ENCODE results near the gene SLC16A8.

DNA sequence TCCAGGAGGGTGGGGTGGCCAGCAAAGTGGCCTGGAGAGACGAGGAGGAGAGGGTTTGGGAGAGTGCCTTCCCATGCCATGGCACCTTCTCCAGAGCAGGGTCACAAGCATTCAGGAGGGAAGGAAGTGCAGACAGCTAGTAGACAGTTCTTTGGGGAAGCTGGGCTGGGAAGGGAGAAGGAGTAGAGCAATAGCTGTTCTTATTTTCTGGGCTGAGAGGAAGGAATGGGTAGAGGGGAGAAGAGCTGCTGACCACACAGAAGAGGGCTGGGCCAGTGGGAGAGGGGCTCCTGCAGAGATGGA is 41.5 kb downstream of the SLC16A8 start:
- TF ChIP-seq, protein P1, sequence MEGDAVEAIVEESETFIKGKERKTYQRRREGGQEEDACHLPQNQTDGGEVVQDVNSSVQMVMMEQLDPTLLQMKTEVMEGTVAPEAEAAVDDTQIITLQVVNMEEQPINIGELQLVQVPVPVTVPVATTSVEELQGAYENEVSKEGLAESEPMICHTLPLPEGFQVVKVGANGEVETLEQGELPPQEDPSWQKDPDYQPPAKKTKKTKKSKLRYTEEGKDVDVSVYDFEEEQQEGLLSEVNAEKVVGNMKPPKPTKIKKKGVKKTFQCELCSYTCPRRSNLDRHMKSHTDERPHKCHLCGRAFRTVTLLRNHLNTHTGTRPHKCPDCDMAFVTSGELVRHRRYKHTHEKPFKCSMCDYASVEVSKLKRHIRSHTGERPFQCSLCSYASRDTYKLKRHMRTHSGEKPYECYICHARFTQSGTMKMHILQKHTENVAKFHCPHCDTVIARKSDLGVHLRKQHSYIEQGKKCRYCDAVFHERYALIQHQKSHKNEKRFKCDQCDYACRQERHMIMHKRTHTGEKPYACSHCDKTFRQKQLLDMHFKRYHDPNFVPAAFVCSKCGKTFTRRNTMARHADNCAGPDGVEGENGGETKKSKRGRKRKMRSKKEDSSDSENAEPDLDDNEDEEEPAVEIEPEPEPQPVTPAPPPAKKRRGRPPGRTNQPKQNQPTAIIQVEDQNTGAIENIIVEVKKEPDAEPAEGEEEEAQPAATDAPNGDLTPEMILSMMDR (IDR thresholded peaks at IDR 0.05) = no peak
- no peak for TF ChIP-seq POLR2A (IDR thresholded peaks at IDR 0.05)
